ENCODE data around the gene IFI27L2.

The IFI27L2 gene

DNA sequence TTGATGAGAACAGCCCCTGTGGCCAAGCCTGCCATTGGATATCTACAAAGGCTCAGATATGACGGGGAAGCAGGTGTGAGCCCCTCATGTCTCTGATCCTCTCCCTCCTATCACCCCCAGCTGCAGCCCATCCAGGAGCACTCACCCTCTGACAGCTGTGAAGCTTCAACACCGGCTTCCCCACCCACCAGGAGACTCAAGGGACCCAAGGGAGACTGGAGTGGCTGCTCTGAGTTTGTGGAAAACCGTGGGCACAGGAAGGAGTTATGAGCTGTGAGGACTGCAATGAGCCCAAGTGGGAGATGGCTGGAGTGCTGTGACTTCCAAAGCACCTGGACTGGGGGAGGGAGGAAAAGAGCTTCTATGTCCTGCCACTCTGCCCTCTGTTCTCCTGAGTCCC, 7.9 kb downstream of the IFI27L2 start:
- no peak for DNase-seq

DNA sequence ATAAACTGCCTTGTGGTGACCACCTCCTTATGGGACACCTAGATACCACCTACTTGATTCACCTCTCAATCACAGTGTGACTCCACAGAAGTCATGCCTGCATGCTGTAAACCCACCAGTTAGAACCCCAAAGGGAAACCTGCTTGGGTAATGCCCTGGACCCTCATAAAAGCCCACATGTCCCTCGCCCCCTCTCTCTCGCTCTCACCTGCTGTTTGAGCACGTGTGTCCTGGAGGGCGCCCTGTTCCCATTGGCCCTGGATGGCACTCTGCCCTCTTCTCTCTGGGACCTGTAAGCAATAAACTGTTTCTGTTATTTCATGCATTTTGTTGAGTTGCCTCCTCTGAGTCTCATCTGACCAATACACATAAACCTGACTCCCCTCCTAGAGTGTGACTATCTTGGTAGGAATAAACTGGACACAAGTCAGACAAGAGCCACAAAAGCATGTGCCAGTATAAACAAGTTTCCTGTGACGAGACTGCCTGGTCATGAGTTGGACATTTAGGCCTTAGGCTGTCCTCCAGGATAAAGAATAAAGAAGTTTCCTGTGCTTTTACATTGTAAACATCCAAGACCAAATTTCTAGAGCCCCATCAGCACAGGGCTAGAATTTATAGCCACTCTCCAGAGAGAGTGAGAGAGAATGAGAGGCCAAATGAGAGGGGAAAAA, 8.6 kb downstream of the IFI27L2 start:
- no peak for DNase-seq

DNA sequence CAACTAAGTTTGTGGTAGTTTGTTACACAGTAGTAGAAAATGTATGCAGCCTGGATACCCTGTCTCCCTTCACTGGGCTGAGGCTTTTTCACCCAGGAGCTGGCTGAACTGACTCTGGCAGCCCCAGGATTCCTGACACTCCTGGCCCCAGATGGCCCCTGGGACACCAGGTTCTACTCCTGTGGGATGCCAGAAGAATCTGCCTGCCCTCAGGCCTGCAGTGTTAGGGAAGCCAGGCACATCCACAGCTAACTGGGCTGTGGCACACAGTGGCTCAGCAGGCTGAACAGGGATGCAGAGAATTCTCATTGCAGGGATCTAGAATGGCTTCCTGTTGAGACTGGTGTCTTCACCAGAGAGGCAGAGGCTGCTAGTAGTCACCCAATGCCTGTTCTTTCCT, 10.3 kb downstream of the IFI27L2 start:
- DNase-seq, result no peak

DNA sequence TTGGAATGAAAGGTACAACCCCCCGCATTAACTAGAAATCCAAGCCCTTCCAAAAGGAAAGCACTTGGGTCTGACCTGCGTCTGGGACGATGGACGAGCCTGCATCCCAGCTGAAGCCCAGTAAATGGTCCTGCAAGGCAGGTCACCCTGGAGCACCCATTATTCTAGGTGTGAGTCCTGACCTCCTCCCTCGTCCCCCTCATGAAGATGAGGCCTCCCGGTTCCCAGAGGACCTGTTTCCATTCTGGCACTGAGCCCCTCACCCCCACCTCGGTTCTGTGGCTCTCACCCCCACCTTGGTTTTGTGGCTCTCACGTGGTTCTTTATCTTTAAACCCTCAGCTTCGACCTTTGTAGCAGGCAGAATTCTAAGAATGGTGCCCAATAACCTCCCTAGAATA, 11.5 kb downstream of the IFI27L2 start:
- no peak for DNase-seq

DNA sequence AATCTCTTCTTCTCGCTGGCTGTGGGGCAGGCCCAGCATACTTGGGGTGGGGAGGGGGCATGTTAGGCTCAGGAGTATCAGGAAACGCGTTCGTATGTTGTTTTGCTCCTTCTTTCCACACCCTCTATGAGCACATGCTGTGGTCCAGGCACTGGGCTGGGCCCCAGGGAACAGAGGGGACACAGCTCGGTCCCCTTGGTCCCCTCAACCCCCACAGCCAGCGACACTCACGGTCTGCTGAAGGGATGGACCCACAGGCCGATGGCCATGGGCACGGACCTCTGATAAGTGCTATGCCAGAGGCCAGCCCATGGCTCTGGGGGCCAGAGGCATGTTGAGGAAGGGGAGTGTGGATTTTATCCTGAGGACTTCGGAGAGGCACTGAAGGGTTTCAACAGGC, 12.7 kb downstream of the IFI27L2 start:
- DNase-seq, result no peak

DNA sequence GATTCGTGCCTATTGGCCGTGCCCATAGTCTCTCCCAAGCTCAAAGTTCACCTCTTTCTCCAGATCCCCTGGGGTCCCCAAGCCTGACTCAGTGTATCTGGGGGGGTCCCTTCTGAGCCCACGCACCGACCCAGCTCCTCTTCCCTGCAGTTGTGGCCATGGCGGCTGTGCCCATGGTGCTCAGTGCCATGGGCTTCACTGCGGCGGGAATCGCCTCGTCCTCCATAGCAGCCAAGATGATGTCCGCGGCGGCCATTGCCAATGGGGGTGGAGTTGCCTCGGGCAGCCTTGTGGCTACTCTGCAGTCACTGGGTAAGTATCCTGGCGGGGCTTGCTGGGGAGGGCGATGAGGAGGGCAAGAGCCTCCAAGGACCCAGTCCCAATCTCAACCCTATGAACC, 13.8 kb downstream of the IFI27L2 start:
- DNase-seq, result no peak

DNA sequence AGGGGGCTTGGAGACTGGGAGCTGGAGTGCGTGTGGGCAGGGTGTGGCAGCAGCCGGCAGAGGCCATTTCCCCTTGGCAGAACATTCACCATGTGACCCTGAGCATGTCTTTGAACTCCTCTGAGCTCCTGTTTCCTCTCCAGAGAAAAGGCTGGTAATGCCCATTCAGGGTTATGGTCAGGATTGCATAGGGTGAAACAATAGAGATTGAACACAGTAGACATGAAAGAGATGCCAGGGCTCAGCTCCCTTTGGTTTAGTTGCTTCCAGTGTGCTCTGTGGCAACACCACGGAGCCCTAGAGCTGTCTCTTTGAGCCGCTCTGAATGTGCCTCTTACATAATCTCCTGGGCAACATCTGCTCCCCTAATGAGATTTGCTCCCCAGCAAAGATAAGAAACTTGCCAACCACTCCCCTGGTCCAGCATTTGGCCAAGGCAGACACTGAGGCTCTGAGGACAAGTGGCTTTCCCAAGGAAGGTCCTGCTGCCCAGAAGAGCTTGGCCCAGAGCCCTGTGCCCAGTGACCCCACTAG, 14.3 kb downstream of the IFI27L2 start:
- no peak for DNase-seq

DNA sequence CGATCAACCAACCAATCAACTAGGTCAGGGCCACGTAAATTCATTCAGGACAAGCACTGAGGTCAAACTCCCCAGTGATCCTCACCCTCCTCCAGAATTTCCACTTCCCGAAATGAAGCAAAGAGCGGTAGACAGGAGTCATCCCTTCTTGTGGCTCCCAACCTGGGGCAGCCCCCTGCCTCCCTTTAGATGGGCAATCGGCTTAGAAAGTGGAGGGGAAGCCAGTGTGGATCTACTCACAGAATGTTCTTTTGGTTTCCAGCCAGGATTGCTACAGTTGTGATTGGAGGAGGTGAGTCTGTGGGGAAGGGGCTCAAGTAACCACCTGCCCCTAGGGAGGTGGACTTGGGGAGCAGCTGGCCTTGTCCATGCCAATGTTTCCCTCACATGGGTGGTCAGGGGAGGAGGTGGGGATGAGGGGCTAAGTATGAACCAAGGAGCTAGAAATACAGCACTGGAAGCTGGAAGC, 14.8 kb downstream of the IFI27L2 start:
- DNase-seq, result no peak

DNA sequence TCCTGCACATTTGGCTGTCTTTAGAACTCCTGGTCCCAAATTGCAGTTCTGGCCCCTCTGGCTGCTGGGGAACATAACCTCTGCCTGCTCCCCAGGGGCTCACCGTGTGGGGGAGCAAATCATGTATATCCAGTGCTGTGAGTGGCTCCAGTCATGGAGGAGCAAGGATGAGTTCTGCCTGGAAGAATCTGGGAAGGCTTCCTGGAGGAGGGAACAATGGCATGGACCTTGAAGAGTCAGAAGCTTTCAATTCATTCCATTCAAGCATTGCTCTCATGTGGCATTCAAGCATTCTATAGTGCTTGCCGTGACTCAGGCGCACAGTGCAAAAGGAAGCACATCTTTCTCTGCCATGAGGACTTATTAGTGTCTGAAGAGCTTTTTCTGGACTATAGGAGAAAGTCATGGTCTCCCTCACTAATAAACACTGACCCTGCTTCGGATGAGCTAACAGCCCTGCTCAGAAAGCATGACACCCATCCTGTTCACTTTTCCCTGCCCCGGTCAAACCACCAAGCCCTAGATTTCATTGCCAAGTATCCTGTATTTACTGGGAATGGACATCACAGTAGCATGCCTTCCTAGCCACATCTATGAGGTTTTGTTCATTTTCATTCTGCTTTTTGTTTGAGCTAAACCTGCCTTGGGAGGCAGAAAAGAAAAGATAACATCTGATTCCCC, 15.4 kb downstream of the IFI27L2 start:
- DNase-seq, result no peak

DNA sequence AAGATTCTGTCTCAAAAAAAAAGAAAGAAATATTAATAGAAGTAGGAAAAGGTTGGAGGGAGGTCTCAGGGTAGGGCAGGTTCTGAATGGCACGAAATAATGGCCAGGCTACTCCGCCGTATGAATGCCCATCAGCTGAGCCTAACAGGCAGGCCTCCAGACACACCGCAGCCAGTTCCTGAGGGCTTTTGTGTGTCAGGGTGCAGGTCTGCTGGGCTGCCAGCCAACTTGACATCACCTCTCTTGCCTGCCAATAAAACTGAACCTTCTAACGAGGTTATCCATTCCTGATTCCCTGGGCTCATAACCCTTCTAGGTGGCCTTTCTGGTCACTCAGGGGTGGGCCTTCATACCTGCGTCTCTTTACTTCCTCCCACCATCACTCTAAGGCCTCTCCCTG, 15.9 kb downstream of the IFI27L2 start:
- peak; percentile 15 for DNase-seq

DNA sequence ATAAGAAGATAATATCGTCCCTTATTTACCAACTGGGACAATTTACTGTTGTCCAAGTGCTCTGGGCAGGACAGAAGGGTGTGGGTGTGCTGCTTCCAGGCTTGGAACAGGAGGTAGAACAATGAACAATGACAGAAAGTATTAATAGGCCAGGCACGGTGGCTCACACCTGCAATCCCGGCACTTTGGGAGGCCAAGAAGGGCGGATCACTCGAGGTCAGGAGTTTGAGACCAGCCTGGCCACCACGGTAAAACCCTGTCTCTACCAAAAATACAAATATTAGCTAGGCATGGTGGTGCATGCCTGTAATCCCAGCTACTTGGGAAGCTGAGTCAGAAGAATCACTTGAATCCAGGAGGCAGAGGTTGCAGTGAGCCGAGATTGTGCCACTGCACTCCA, 16.3 kb downstream of the IFI27L2 start:
- no peak for DNase-seq

DNA sequence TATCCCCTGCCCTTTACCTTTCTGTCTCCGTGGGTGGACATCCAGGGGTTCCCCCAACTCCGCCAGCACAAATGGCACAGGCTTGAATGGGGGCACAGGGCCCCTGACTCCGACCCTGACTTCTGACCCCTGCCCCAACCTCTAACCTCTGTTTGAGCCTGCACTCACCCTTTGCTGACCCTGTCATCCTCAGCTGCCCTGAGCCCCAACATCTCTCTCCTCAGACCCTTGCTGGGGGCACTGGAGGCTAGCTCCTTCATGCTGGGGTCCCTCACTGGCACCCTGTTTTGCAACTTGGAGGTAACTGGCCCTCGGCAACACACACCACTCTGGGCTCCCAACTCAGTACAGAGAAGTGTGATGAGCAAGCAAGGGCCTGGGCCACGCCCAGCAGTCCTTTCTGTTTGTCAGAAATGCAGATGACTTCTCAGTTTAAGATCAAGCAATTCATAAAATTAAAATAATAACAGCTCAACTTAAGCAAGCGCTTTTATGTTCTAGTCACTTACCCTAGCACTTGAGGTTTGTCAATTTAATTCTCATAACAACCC, 16.8 kb downstream of the IFI27L2 start:
- no peak for DNase-seq

DNA sequence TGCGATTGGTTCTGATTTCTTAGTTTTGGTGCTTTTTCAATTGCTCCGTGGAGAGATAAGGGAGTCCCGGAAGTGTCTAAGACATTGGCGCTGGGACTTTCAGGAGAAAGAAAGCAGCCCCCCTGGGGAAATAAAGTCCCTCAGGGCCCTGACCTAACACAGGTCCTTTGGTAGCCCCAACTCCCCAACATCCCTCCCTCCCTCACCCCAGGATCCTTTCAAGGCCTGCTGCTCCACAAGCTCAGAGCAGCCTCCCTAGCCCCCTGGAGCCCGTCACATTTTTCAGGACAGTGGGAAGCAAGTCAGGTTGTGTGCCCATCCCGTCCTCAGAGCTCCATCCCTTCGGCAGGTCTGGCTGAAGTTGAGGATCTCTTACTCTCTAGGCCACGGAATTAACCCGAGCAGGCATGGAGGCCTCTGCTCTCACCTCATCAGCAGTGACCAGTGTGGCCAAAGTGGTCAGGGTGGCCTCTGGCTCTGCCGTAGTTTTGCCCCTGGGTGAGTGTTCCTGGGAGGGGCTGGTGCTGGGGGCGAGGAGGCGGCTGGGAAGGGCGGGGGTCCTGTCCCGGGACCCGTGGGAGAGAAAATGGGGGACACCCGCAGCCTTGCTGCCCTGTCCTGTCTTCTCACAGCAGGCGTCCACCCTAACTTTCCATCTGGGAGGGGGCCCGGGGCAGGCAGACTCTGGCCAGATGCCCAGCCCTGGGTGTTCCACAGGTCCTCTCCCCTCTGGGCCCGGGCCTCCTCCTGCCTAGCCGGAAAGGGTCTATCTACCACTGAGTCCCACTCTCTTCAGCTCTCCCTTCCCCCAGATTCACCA, 17.9 kb downstream of the IFI27L2 start:
- no peak for DNase-seq

DNA sequence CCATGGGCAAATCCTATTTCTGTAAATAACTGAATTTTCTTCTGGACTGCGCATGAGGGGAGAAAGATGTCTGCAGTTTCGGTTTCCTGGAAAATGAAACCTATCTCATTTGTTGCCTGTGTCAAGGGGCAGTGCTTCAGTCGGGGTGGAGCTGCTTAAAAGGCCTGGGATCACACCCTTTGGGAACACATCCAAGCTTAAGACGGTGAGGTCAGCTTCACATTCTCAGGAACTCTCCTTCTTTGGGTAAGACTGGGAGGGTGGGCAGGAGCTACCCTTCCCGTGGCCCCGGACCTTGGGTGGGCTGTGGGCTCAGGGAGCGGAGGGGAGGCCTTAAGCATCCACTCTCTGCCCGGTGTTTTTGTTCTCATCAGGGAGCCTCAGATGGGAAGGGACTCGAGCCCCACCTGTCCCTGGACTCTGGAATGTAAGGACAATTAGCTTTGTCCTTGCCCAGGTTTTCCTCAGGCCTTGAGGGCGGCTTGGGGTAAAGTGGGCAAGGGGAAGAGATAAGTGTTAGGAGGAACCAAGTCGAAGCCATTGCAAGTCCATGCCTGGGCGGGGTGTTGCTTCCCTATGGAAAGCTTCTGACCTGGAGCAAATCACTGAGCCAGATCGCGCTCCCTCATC, 18.7 kb downstream of the IFI27L2 start, which contains the start of gene IFI27:
Gene IFI27 (plus strand): TSS at position 185 of the 630 bp plus-strand sequence.
- no peak for DNase-seq

DNA sequence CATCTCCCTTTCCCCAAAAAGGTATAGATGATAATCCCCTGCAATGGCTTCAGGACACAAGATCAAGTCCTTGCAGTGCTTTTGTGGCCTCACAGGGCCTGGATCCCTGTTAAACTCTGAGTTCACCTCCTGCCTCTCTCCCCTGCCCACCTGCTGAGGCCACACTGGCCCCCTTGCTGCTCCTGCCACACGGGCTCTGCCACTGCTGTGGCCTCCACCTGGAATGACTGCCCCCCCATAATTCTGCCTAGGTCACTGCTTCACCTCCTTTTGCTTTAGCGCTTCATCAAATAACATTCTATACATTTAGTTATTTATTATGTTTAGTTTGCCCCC, 19.5 kb downstream of the IFI27L2 start:
- no peak for DNase-seq

DNA sequence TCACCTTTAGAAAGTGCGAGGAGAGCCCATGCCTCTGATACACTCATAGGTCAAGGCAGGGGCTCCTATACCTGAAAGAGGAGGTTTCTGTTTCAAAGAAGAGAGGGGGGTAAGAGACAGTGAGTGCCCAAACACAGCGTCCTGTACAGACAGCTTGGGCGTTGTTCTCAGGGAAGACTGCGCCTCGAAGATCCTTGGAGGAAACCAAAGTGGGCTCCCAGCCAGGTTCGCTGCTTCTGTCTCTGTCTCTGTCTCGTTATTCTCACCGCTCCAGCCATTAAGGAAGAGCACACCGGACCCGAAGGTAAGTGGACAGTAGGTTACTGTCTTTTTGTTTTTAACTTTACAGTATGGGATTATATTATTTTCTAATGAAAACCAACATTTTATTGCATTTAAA, 24.7 kb downstream of the IFI27L2 start:
- DNase-seq, result no peak

DNA sequence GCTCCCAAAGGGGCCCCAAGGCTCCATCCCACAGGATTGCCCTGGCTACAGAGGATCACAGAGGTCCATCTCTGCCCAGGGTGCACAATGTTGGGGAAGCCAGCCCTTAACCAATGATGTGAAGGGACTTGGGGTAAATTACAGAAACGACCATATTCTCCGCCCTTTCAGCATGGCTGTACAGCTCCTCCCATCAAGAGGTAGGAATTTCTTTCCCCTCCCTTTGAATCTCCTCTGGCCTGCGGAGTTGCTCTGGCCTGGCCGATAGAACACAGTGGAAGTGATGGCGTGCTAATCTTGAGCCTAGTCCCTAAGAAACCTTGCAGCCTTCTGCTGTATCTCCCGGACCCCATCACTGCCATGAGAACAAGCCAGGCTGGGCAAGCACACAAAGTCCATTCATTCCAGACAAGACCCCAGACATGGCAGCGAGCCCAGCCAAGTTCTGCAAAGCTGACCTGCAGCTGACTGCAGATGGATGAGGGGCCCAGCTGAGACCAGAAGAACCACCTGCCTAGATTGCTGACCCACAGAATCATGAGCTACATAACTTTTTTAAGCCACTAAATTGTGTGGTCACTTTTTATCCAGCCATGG, 25.8 kb downstream of the IFI27L2 start:
- DNase-seq, result no peak

DNA sequence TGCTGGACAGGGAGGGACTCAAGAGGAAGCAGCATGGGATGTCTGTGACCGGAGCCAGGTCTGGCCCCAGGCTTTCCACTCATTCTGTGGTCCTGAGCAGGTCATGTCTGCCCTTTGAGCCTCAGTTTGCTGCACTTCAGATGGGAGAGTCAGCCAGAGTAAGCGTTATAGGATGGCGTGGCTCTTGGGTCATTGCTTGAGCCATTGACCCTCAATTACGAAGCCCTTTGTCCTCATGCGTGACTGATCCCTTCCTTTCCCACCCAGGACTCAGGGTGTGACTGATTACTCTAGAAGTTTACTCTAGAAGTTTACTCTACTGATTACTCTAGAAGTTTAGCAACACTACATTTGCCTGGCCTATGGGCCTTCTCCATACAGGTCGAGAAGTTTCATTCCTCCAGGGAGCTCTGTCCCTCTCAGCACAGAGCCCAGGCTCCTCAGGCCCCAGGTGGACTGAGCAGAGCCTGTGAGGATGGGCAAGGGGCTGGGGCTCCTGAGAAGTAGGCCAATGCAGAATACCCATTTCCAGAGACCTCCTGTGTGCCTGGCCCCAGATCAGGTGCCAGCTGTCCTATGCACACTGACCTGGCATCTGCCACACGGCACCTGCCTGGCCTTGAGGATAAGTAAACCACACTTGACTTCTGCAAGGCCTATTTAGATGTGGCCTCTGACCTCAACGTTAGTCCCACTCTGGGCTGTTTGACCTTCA, 26.5 kb downstream of the IFI27L2 start:
- no peak for DNase-seq

DNA sequence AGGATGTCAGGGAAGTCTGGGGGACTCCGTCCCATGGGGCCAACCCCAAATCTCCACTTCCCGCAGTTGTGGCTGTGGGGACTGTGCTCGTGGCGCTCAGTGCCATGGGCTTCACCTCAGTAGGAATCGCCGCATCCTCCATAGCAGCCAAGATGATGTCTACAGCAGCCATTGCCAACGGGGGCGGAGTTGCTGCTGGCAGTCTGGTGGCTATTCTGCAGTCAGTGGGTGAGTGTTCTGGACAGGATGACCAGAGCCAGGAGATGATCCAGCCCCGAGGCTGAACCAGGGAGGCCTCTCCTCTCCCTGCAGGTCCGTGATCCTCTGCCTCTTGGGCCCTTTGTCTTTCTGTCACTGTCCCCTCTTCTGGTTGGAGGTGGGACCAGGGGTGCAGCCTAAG, 27.7 kb downstream of the IFI27L2 start:
- DNase-seq, result no peak

DNA sequence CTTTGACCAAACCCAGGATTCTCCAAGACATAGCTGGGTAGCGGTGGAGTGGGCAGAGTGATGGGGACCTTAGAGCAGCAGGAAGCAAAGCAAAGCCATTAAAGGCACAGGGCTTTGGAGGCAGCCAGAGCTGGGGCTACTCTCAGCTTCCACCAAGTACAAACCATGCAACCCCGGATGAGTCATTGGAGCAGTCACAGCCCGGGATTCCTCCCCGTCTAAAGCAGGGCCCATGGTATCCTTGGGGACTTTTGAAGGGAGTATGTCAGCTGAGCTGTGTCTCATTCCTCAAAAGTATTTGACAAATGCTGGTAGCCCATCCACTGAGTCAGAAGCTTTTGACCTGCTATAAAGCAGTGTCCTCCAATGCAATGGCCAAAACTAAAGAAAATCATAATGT, 28.6 kb downstream of the IFI27L2 start:
- no peak for DNase-seq

DNA sequence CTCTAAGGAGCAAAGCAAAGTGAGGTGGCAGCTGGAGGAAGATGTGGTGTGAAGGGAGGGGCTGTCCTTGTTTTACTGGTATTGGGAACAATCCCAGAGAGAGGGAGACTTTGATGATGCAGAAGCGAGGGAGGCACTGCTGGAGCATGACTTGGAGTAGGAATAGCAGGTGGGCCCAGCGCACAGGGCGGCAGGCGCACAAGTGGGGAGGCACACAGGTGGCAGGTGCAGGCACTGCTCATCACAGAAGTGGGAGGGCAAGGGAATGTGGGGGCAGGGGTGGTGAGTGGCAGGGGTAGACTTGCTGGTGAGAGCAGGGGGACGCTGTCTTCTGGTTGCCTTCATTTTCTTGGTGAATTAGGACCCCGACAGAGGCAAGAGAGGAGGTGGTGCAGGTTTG, 30.4 kb downstream of the IFI27L2 start:
- DNase-seq, result no peak
